Adrenal gland (tissue), 5 donors: ENCODE results near the gene PPP1R14B.

ENCODE experiments used
- CTCF ChIP-seq, 6 experiments: fragments of 450-650 bp in 4 of 6; fragments of 200-600 bp in 2 of 6; sonication (generic) in 1 of 6; IDR thresholded peaks; 1 replicate in 5 of 6; 2 replicates in 1 of 6; pipeline versions ENCODE4 v1.5.1 to v1.8.0; 2016 to 2021; ENCODE audit warnings: antibody characterized with exemption in 6 of 6, mild to moderate bottlenecking in 2 of 6, moderate library complexity in 1 of 6
- POLR2A ChIP-seq, 2 donors: fragments of 450-650 bp; IDR thresholded peaks; one replicate each; pipeline ENCODE4 v1.6.1; 2017; ENCODE audit warnings: antibody characterized with exemption in 2 of 2, mild to moderate bottlenecking in 2 of 2, moderate library complexity in 1 of 2
- donor health status: DM: no; HTN: no; CAD: no.

GRCh38 chr11:64266339-64266738 is 19.6 kb upstream of the PPP1R14B start:
- TF ChIP-seq CTCF (IDR thresholded peaks at IDR 0.05) (no peak), POLR2A (IDR thresholded peaks at IDR 0.05) (no peak)
